ENCODE data around the gene E2F1. TPM values are rescaled to one million over a fixed set of nuclear protein-coding genes. Genes with fewer than 3 reads are reported as not detected.
A peak's percentile ranks its signal among the peaks of the same experiment; 100 is the strongest.

The E2F1 gene
- total RNA-seq, 2 donors from 2014 or later = 2.6 to 11.5 TPM

- H3K27ac Mint-ChIP-seq = peak overlapping the region; percentile 92
Measured at GRCh38 chr20:33677991-33678702, 8.0 kb downstream of the E2F1 start.

DNA sequence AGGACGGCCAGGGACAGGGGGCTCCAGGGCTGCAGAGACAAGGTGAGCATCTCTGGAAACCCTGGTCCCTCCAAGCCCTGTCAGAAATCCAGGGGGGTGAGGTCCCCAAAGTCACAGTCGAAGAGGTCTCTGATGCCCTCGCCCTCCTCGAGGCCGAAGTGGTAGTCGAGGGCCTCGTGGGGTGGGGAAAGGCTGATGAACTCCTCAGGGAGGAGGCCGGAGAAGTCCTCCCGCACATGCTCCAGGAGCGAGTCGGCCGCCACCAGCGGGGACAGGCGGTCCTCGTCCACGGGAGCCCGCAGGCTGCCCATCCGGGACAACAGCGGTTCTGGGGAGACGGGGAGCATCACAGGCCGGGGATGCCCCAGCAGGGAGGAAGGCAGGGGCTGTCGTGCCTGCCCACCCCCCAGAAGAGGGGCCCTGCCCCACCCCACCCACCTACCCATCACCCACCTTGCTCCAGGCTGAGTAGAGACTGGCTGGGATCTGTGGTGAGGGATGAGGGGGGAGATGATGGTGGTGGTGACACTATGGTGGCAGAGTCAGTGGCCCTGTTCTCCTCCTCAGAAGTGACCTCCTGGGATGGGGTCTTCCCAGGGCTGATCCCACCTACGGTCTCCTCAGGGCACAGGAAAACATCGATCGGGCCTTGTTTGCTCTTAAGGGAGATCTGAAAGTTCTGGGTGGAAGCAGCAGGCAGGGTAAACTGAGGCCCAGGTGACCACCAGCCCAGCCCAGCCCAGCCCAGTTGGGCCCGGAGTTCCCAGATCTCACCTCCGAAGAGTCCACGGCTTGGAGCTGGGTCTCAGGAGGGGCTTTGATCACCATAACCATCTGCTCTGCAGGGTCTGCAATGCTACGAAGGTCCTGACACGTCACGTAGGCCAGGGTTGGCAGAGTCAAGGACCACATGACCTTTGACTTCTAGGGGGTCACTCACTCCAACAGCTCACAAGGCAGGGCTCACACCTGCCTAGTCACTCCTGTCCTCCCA lies 9.2 kb downstream of the E2F1 start:
- peaks cover 44% of the 10 kb centered on the region for H3K4me1 Mint-ChIP-seq
- H3K27ac Mint-ChIP-seq = peak overlapping the region; percentile 56
- H3K27me3 Mint-ChIP-seq = no peaks in the 10 kb centered on the region
- H3K36me3 Mint-ChIP-seq (ENCODE audit: low read depth) = no peaks in the 10 kb centered on the region
- no peaks in the 10 kb centered on the region for H3K9me3 ChIP-seq (ENCODE audit: control insufficient read depth, low read length, poor library complexity, severe bottlenecking)
- no peak for ATAC-seq
- no peak for DNase-seq
- peak overlapping the region; percentile 12 for H3K4me3 Mint-ChIP-seq

More at GRCh38 chr20:33677991-33678702, 8.0 kb downstream of the E2F1 start:
- ATAC-seq (no peak), DNase-seq (no peak)
- H3K36me3 Mint-ChIP-seq (ENCODE audit: low read depth) = no peaks in the 10 kb centered on the region
- no peaks in the 10 kb centered on the region for H3K27me3 Mint-ChIP-seq
- H3K4me3 Mint-ChIP-seq = no peak overlapping the region
- peaks cover 41% of the 10 kb centered on the region for H3K4me1 Mint-ChIP-seq
- no peaks in the 10 kb centered on the region for H3K9me3 ChIP-seq (ENCODE audit: control insufficient read depth, low read length, poor library complexity, severe bottlenecking)

DNA sequence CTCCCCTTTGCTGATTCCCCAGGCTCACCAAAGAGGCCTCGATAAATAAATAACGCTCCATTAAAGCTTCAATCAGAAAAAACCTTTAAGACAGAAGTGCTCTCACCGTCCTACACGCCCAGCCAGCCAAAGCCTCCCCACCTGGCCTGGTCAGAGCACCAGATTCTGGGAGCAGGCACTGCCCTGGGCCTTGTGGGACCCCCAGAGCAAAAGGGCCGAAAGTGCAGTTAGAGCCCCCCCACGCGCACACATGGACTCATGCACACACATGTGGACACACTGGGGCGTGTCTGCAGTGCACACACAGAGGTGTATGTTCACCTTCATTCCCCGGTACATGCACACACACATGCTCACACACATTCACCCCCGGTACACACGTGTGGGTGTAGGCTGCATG lies 10.1 kb downstream of the E2F1 start:
- H3K27ac Mint-ChIP-seq = peak overlapping the region; percentile 56
- H3K4me3 Mint-ChIP-seq = peak overlapping the region; percentile 41
- H3K4me1 Mint-ChIP-seq = peaks cover 40% of the 10 kb centered on the region
- H3K27me3 Mint-ChIP-seq = no peaks in the 10 kb centered on the region
- H3K36me3 Mint-ChIP-seq (ENCODE audit: low read depth) = no peaks in the 10 kb centered on the region
- DNase-seq (no peak), ATAC-seq (no peak)
- no peaks in the 10 kb centered on the region for H3K9me3 ChIP-seq (ENCODE audit: control insufficient read depth, low read length, poor library complexity, severe bottlenecking)

GRCh38 chr20:33675136-33675959 lies 10.8 kb downstream of the E2F1 start:
- H3K27ac Mint-ChIP-seq = no peak overlapping the region
- peak overlapping the region; percentile 87 for H3K4me3 Mint-ChIP-seq
- H3K4me1 Mint-ChIP-seq = peaks cover 40% of the 10 kb centered on the region
- H3K9me3 ChIP-seq (ENCODE audit: control insufficient read depth, low read length, poor library complexity, severe bottlenecking) = no peaks in the 10 kb centered on the region
- H3K27me3 Mint-ChIP-seq = no peaks in the 10 kb centered on the region
- DNase-seq = no peak
- no peaks in the 10 kb centered on the region for H3K36me3 Mint-ChIP-seq (ENCODE audit: low read depth)
- no peak for ATAC-seq

GRCh38 chr20:33674294-33675135 lies 11.7 kb downstream of the E2F1 start, which contains the start of gene NECAB3:
TSS of gene NECAB3 (minus strand) at chr20:33674428. CDS start at chr20:33674352, 76 bp downstream.
- Mint-ChIP-seq H3K27me3 (no peaks in the 10 kb centered on the region), H3K36me3 (ENCODE audit: low read depth) (no peaks in the 10 kb centered on the region), H3K4me3 (peak within 1 kb of the TSS; percentile 94), H3K4me1 (peaks cover 41% of the 10 kb centered on the region), H3K27ac (peak within 1 kb of the TSS; percentile 54)
- DNase-seq (peak; percentile 42 to 69 (median 62)), ATAC-seq (peak; percentile 81)
- no peaks in the 10 kb centered on the region for H3K9me3 ChIP-seq (ENCODE audit: control insufficient read depth, low read length, poor library complexity, severe bottlenecking)

- H3K36me3 Mint-ChIP-seq (ENCODE audit: low read depth) = no peaks in the 10 kb centered on the region
- no peaks in the 10 kb centered on the region for H3K9me3 ChIP-seq (ENCODE audit: control insufficient read depth, low read length, poor library complexity, severe bottlenecking)
- peak overlapping the region; percentile 94 for H3K4me3 Mint-ChIP-seq
- H3K27ac Mint-ChIP-seq = peak overlapping the region; percentile 54
- ATAC-seq = no peak
- H3K27me3 Mint-ChIP-seq = no peaks in the 10 kb centered on the region
- H3K4me1 Mint-ChIP-seq = peaks cover 32% of the 10 kb centered on the region
- no peak for DNase-seq
Measured at GRCh38 chr20:33673410-33674293, 12.5 kb downstream of the E2F1 start.

DNA sequence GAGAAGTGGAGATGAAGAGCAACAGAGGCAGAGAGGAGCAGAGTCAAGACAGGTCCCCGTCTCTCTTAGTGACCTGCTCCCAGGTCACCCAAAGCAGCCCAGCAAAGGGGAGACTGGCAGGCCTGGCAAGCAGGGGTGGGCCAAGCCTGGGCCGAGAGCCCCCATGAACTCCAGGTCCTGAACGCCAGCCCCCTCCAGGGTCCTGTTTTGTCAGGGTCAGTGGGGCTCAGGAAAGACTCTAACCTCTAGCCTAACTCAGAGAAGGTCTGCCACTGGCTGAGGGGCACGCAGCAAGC lies 13.1 kb downstream of the E2F1 start:
- Mint-ChIP-seq H3K27ac (peak overlapping the region; percentile 24), H3K36me3 (ENCODE audit: low read depth) (no peaks in the 10 kb centered on the region), H3K27me3 (no peaks in the 10 kb centered on the region), H3K4me1 (peaks cover 29% of the 10 kb centered on the region), H3K4me3 (peak overlapping the region; percentile 94)
- DNase-seq (no peak), ATAC-seq (no peak)
- H3K9me3 ChIP-seq (ENCODE audit: control insufficient read depth, low read length, poor library complexity, severe bottlenecking) = no peaks in the 10 kb centered on the region

GRCh38 chr20:33672426-33673113 lies 13.6 kb downstream of the E2F1 start:
- peak overlapping the region; percentile 94 for H3K4me3 Mint-ChIP-seq
- H3K4me1 Mint-ChIP-seq = peaks cover 27% of the 10 kb centered on the region
- H3K9me3 ChIP-seq (ENCODE audit: control insufficient read depth, low read length, poor library complexity, severe bottlenecking) = no peaks in the 10 kb centered on the region
- peak overlapping the region; percentile 24 for H3K27ac Mint-ChIP-seq
- no peak for DNase-seq
- H3K36me3 Mint-ChIP-seq (ENCODE audit: low read depth) = no peaks in the 10 kb centered on the region
- H3K27me3 Mint-ChIP-seq = no peaks in the 10 kb centered on the region
- no peak for ATAC-seq

- peak overlapping the region; percentile 88 for H3K27ac Mint-ChIP-seq
- no peak overlapping the region for H3K4me3 Mint-ChIP-seq
- H3K4me1 Mint-ChIP-seq = peaks cover 26% of the 10 kb centered on the region
Measured at GRCh38 chr20:33671573-33672288, 14.5 kb downstream of the E2F1 start.

GRCh38 chr20:33670715-33671499 lies 15.3 kb downstream of the E2F1 start:
- Mint-ChIP-seq H3K36me3 (ENCODE audit: low read depth) (peaks cover 2% of the 10 kb centered on the region), H3K27me3 (no peaks in the 10 kb centered on the region), H3K27ac (peak overlapping the region; percentile 88), H3K4me3 (peak overlapping the region; percentile 36), H3K4me1 (peaks cover 32% of the 10 kb centered on the region)
- ATAC-seq (no peak), DNase-seq (no peak)
- H3K9me3 ChIP-seq (ENCODE audit: control insufficient read depth, low read length, poor library complexity, severe bottlenecking) = no peaks in the 10 kb centered on the region

More at GRCh38 chr20:33671573-33672288, 14.5 kb downstream of the E2F1 start:
- H3K27me3 Mint-ChIP-seq = no peaks in the 10 kb centered on the region
- no peak for DNase-seq
- H3K9me3 ChIP-seq (ENCODE audit: control insufficient read depth, low read length, poor library complexity, severe bottlenecking) = no peaks in the 10 kb centered on the region
- H3K36me3 Mint-ChIP-seq (ENCODE audit: low read depth) = peaks cover under 1% of the 10 kb centered on the region
- ATAC-seq = no peak
